Uterus (tissue), 4 donors: ENCODE measurements around the gene ESPN. TPM values are rescaled to one million over a fixed set of nuclear protein-coding genes. Genes with fewer than 3 reads are reported as not detected.

Source experiments
- microRNA-seq: library from miRNA; unstranded; fragments of <30 nt; microRNA quantifications from one replicate; pipeline ENCODE4, GENCODE V29; 2016; ENCODE audit warnings: borderline microRNAs expressed, borderline replicate concordance
- small RNA-seq: library from RNA; depleted of rRNA; stranded (forward); fragments of <200 nt; gene quantifications from one replicate; pipeline ENCODE3, GENCODE V24; 2016
- total RNA-seq, 4 donors: library from RNA; depleted of rRNA in 3 of 4; stranded (reverse); fragments of >200 nt in 3 of 4; gene quantifications; one replicate each; pipeline versions ENCODE4 v1.1.0 to v1.2.4, GENCODE V29; 2014 to 2023
- donor health status: DM: yes; HTN: yes; CAD: no.

ESPN gene
- total RNA-seq, 4 donors from 2014 or later, result 0.58 to 2.5 TPM; not detected in 2

Small RNAs within 50 kb of the gene (microRNA-seq; reads per million reads assigned to microRNA genes)
- not detected for gene MIR4252

Small RNAs within 50 kb of the gene (small RNA-seq; reads per million reads assigned to genes)
- gene MIR4252, result not detected

Other genes starting within 250 kb of the ESPN start
- gene CHD5, start 244.5 kb upstream of the ESPN start, total RNA-seq, result 1 to 10 TPM in 1 of 4 donors, under 1 TPM in 1, not detected in 2; 0.69 to 1.3 TPM
- 100 to 1,000 TPM; 140 to 543 (median 252) TPM for gene RPL22, start 225.2 kb upstream of the ESPN start, total RNA-seq
- gene RNF207, start 218.7 kb upstream of the ESPN start, total RNA-seq, result 10 to 100 TPM in 3 of 4 donors, 1 to 10 TPM in 1; 2.1 to 41.1 (median 20.5) TPM
- 10 to 100 TPM; 15.6 to 87.4 (median 57.7) TPM for gene ICMT, start 188.8 kb upstream of the ESPN start, total RNA-seq
- not detected for gene HES3, start 180.6 kb upstream of the ESPN start, total RNA-seq
- gene GPR153, start 163.7 kb upstream of the ESPN start, total RNA-seq, result 10 to 100 TPM in 2 of 4 donors, 1 to 10 TPM in 2; 5.6 to 22.1 (median 10.3) TPM
- gene ACOT7, start 31.0 kb upstream of the ESPN start, total RNA-seq, result 10 to 100 TPM in 2 of 4 donors, 1 to 10 TPM in 2; 7.4 to 27.6 (median 12.4) TPM
- under 1 TPM in 1 of 4 donors, not detected in 3; 0.21 TPM for gene HES2, start 4.9 kb upstream of the ESPN start, total RNA-seq
- 10 to 100 TPM in 1 of 4 donors, 1 to 10 TPM in 3; 1.0 to 11.1 (median 4.8) TPM for gene TNFRSF25, start 41.4 kb downstream of the ESPN start, total RNA-seq
- gene PLEKHG5, start 66.9 kb downstream of the ESPN start, total RNA-seq, result 10 to 100 TPM in 2 of 4 donors, 1 to 10 TPM in 2; 2.6 to 23.7 (median 8.2) TPM
- 10 to 100 TPM in 2 of 4 donors, 1 to 10 TPM in 2; 4.7 to 44.8 (median 23.7) TPM for gene NOL9, start 129.7 kb downstream of the ESPN start, total RNA-seq
- gene TAS1R1, start 130.5 kb downstream of the ESPN start, total RNA-seq, result not detected
- 10 to 100 TPM; 26.5 to 79.7 (median 47.6) TPM for gene ZBTB48, start 155.2 kb downstream of the ESPN start, total RNA-seq
- gene KLHL21, start 178.1 kb downstream of the ESPN start, total RNA-seq, result 10 to 100 TPM; 17.4 to 31.1 (median 20.6) TPM
- gene PHF13, start 189.0 kb downstream of the ESPN start, total RNA-seq, result 10 to 100 TPM in 2 of 4 donors, 1 to 10 TPM in 2; 1.8 to 29.6 (median 15.0) TPM
- 10 to 100 TPM; 19.1 to 23.9 (median 21.9) TPM for gene THAP3, start 200.1 kb downstream of the ESPN start, total RNA-seq